ENCODE data around the gene LPAR6.

GRCh38 chr13:48393030-48393697 is 19.7 kb downstream of the LPAR6 start:
- no peak for TF ChIP-seq CTCF (IDR thresholded peaks at IDR 0.05)
- no peak for TF ChIP-seq POLR2A (IDR thresholded peaks at IDR 0.05)
